Measurements from ENCODE around the gene CTRB2. TPM values are rescaled to one million over a fixed set of nuclear protein-coding genes. Genes with fewer than 3 reads are reported as not detected.

The CTRB2 gene
- total and polyA plus RNA-seq, 2 of the 8 experiments (the other 6 are each of a cell fraction or from before 2014, with no cell fraction given), result not detected

DNA sequence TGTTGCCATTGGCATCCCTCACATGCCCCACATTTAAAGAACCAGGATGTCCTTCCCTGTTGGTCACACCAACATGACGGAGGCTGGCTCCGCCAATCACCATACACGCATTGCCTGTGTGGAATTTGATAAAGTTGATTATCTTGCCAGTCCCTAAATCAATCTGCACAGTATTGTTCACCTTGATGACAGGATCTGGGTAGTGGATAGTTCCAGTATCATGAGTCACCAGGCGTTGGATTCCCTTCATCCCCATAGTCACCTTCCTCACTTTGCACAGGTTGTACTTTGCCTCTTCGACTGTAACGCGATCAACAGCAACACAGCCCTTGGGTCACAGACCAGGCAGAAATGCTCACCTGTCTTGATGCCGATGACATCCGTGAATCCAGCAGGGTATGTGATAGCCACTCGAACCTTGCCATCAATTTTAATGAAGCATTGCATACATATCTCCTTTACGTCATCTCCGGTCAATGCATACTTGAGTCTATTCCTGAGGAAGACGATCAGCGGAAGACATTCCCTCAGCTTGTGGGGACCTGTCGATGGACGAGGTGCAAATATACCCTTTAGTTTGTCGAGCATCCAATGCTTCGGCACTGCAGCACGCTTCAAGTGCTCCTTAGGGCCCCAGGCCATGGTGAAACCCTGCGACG, 14.2 kb downstream of the CTRB2 start (continued):
- TF ChIP-seq, protein P1, sequence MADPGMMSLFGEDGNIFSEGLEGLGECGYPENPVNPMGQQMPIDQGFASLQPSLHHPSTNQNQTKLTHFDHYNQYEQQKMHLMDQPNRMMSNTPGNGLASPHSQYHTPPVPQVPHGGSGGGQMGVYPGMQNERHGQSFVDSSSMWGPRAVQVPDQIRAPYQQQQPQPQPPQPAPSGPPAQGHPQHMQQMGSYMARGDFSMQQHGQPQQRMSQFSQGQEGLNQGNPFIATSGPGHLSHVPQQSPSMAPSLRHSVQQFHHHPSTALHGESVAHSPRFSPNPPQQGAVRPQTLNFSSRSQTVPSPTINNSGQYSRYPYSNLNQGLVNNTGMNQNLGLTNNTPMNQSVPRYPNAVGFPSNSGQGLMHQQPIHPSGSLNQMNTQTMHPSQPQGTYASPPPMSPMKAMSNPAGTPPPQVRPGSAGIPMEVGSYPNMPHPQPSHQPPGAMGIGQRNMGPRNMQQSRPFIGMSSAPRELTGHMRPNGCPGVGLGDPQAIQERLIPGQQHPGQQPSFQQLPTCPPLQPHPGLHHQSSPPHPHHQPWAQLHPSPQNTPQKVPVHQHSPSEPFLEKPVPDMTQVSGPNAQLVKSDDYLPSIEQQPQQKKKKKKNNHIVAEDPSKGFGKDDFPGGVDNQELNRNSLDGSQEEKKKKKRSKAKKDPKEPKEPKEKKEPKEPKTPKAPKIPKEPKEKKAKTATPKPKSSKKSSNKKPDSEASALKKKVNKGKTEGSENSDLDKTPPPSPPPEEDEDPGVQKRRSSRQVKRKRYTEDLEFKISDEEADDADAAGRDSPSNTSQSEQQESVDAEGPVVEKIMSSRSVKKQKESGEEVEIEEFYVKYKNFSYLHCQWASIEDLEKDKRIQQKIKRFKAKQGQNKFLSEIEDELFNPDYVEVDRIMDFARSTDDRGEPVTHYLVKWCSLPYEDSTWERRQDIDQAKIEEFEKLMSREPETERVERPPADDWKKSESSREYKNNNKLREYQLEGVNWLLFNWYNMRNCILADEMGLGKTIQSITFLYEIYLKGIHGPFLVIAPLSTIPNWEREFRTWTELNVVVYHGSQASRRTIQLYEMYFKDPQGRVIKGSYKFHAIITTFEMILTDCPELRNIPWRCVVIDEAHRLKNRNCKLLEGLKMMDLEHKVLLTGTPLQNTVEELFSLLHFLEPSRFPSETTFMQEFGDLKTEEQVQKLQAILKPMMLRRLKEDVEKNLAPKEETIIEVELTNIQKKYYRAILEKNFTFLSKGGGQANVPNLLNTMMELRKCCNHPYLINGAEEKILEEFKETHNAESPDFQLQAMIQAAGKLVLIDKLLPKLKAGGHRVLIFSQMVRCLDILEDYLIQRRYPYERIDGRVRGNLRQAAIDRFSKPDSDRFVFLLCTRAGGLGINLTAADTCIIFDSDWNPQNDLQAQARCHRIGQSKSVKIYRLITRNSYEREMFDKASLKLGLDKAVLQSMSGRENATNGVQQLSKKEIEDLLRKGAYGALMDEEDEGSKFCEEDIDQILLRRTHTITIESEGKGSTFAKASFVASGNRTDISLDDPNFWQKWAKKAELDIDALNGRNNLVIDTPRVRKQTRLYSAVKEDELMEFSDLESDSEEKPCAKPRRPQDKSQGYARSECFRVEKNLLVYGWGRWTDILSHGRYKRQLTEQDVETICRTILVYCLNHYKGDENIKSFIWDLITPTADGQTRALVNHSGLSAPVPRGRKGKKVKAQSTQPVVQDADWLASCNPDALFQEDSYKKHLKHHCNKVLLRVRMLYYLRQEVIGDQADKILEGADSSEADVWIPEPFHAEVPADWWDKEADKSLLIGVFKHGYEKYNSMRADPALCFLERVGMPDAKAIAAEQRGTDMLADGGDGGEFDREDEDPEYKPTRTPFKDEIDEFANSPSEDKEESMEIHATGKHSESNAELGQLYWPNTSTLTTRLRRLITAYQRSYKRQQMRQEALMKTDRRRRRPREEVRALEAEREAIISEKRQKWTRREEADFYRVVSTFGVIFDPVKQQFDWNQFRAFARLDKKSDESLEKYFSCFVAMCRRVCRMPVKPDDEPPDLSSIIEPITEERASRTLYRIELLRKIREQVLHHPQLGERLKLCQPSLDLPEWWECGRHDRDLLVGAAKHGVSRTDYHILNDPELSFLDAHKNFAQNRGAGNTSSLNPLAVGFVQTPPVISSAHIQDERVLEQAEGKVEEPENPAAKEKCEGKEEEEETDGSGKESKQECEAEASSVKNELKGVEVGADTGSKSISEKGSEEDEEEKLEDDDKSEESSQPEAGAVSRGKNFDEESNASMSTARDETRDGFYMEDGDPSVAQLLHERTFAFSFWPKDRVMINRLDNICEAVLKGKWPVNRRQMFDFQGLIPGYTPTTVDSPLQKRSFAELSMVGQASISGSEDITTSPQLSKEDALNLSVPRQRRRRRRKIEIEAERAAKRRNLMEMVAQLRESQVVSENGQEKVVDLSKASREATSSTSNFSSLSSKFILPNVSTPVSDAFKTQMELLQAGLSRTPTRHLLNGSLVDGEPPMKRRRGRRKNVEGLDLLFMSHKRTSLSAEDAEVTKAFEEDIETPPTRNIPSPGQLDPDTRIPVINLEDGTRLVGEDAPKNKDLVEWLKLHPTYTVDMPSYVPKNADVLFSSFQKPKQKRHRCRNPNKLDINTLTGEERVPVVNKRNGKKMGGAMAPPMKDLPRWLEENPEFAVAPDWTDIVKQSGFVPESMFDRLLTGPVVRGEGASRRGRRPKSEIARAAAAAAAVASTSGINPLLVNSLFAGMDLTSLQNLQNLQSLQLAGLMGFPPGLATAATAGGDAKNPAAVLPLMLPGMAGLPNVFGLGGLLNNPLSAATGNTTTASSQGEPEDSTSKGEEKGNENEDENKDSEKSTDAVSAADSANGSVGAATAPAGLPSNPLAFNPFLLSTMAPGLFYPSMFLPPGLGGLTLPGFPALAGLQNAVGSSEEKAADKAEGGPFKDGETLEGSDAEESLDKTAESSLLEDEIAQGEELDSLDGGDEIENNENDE (IDR thresholded peaks at IDR 0.05; ENCODE audit: insufficient replicate concordance, low read length), result no peak
- TF ChIP-seq TEAD4 (IDR thresholded peaks at IDR 0.05; ENCODE audit: low read depth, low read length), result no peak
- no peak for TF ChIP-seq POLR2A (IDR thresholded peaks at IDR 0.05; ENCODE audit: control extremely low read depth in 1 of 2, low read depth in 2 of 2, low read length in 2 of 2)
- no peak for TF ChIP-seq NANOG (IDR thresholded peaks at IDR 0.05; ENCODE audit: insufficient read depth, low read depth, low read length, poor library complexity, severe bottlenecking)
- no peak for TF ChIP-seq RNF2 (IDR thresholded peaks at IDR 0.05; ENCODE audit: borderline replicate concordance, low read depth, low read length, missing control alignments, poor library complexity, severe bottlenecking)
- no peak for TF ChIP-seq SIN3A (conservative IDR thresholded peaks at IDR 0.05 in 1 of 2, IDR thresholded peaks at IDR 0.05 in 1 of 2; ENCODE audit: low read depth in 1 of 2, low read length in 2 of 2)
- TF ChIP-seq SP4 (IDR thresholded peaks at IDR 0.05; ENCODE audit: low read length), result no peak
- no peak for TF ChIP-seq BRCA1 (IDR thresholded peaks at IDR 0.05; ENCODE audit: low read depth, low read length)
- TF ChIP-seq EP300 (IDR thresholded peaks at IDR 0.05; ENCODE audit: borderline replicate concordance in 1 of 2, low read depth in 2 of 2, low read length in 2 of 2), result no peak
